CD4-positive, CD25-positive, alpha-beta regulatory T cell (primary cell): ENCODE results near the gene LRPAP1. TPM values are rescaled to one million over a fixed set of nuclear protein-coding genes. Genes with fewer than 3 reads are reported as not detected.

ENCODE experiments used
- ATAC-seq, 2 donors: fragments of 150-1000 bp; cut with Tn5 transposase; one replicate each; pipeline ENCODE4 v1.10.0; 2021; ENCODE audit warnings: low read depth in 2 of 2, moderate number of reproducible peaks in 2 of 2, moderate library complexity in 1 of 2
- DNase-seq, 3 donors: peaks; one replicate each; pipeline versions ENCODE4 v3.0.0 to v3.0.0-alpha.2; 2012 to 2022; ENCODE audit warnings: mixed read lengths in 1 of 3
- H3K27ac ChIP-seq: one replicate; pipeline ENCODE4 v1.7.0; 2013; ENCODE audit warnings: mild to moderate bottlenecking, low read length; ENCODE audit not compliant: insufficient read depth, poor library complexity, severe bottlenecking
- H3K27me3 ChIP-seq: one replicate; pipeline ENCODE4 v1.7.0; 2013; ENCODE audit warnings: low read length; ENCODE audit not compliant: control insufficient read depth, insufficient read depth
- H3K36me3 ChIP-seq: one replicate; pipeline ENCODE4 v1.7.0; 2013; ENCODE audit warnings: mild to moderate bottlenecking, low read length, moderate library complexity; ENCODE audit not compliant: control insufficient read depth, insufficient read depth
- H3K4me1 ChIP-seq: 2 replicates; pipeline ENCODE4 v1.7.0; 2013; ENCODE audit warnings: mild to moderate bottlenecking, low read length; ENCODE audit not compliant: insufficient read depth, control insufficient read depth, poor library complexity, severe bottlenecking
- H3K4me3 ChIP-seq: one replicate; pipeline ENCODE4 v1.7.0; 2013; ENCODE audit warnings: low read depth, mild to moderate bottlenecking, low read length, moderate library complexity
- H3K9me3 ChIP-seq, 2 experiments: 1 replicate in 1 of 2; 2 replicates in 1 of 2; pipeline ENCODE4 v1.7.0; 2013; ENCODE audit warnings: low read length in 2 of 2, mild to moderate bottlenecking in 1 of 2, moderate library complexity in 1 of 2; ENCODE audit not compliant: control insufficient read depth in 2 of 2
- H3K27ac Mint-ChIP-seq, 3 donors: one replicate each; pipeline ENCODE4 v1.8.0; 2020 to 2022; ENCODE audit warnings: mild to moderate bottlenecking in 3 of 3, mixed read lengths in 3 of 3, moderate library complexity in 2 of 3
- H3K27me3 Mint-ChIP-seq: one replicate; pipeline ENCODE4 v1.8.0; 2022; ENCODE audit warnings: mild to moderate bottlenecking, mixed read lengths
- H3K36me3 Mint-ChIP-seq: one replicate; pipeline ENCODE4 v1.8.0; 2020; ENCODE audit warnings: mixed read lengths
- H3K4me1 Mint-ChIP-seq, 4 donors: one replicate each; pipeline ENCODE4 v1.8.0; 2020 to 2022; ENCODE audit warnings: mixed read lengths in 4 of 4, mild to moderate bottlenecking in 1 of 4
- H3K4me3 Mint-ChIP-seq, 4 donors: one replicate each; pipeline ENCODE4 v1.8.0; 2020 to 2022; ENCODE audit warnings: mild to moderate bottlenecking in 4 of 4, mixed read lengths in 4 of 4, moderate library complexity in 3 of 4
- H3K9me3 Mint-ChIP-seq, 7 donors: one replicate each; pipeline ENCODE4 v1.8.0; 2020 to 2022; ENCODE audit warnings: mixed read lengths in 7 of 7, mild to moderate bottlenecking in 3 of 7, moderate library complexity in 2 of 7
- polyA plus RNA-seq, 4 donors: library from polyadenylated mRNA; unstranded; fragments of 300-500 nt; fragmentation: Illumina TruSeq; gene quantifications; one replicate each; pipeline ENCODE4 v1.2.3, GENCODE V29; 2021
- total RNA-seq: library from RNA; stranded (reverse); gene quantifications from one replicate; pipeline ENCODE4 v1.2.3, GENCODE V29; 2022

Gene LRPAP1
- total and polyA plus RNA-seq, 5 donors from 2014 or later, result 78.4 to 111 (median 99.2) TPM

- no peaks in the 10 kb centered on the region for H3K36me3 ChIP-seq
- Mint-ChIP-seq H3K27me3 (peaks cover 3% of the 10 kb centered on the region), H3K36me3 (no peaks in the 10 kb centered on the region), H3K4me3 (no peak overlapping the region), H3K27ac (no peak overlapping the region), H3K4me1 (no peaks in the 10 kb centered on the region), H3K9me3 (no peaks in the 10 kb centered on the region)
- H3K4me3 ChIP-seq, result no peak overlapping the region
- H3K27ac ChIP-seq, result no peak overlapping the region
- no peaks in the 10 kb centered on the region for H3K27me3 ChIP-seq
- H3K4me1 ChIP-seq, result no peaks in the 10 kb centered on the region
- ATAC-seq (no peak), DNase-seq (no peak)
- H3K9me3 ChIP-seq, result no peaks in the 10 kb centered on the region
Observed at GRCh38 chr4:3470244-3471097, 61.8 kb downstream of the LRPAP1 start.

DNA sequence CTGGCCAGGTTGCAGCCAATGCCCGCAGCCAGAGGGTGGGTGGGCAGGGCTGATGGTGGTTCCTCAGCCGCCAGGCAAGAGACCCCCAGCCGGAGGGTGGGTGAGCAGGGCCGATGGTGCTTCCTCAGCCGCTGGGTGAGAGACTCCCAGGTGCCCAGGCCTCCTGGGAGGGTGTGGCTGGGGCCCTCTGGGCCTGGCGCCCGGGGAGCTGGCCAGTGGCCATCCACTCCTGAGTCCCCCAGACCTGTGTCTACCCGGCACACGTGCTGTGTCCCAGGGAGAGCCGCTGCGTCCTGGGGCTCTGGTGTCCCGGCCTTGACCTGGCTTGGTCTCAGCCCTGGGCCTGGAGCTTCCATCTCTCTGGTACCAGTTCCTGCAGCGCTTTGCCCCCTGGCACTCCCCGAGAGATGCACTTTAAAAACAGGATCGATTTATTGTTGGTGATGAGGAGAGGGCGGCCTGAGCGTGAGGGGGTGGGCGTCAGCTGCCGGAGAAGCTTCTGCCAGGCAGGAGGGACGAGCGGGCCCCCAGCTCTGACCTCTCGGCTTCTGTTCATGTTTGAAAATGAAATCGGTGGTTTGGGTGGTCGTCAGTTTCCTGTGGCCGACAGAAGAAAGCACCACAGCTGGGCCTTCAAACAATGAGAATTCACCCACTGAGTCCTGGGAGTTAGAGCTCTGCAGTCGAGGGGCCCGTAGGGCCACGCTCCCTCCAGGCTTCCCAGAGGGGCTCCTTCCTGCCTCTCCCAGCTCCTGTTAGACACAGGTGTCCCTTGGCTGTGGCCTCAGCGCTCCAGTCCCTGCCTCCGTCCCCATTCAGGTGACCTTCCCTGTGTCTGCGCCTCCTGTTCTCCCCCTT is 62.6 kb downstream of the LRPAP1 start:
- Histone ChIP-seq H3K36me3 (no peaks in the 10 kb centered on the region), H3K4me3 (no peak overlapping the region), H3K27ac (no peak overlapping the region), H3K4me1 (no peaks in the 10 kb centered on the region), H3K9me3 (no peaks in the 10 kb centered on the region), H3K27me3 (no peaks in the 10 kb centered on the region)
- ATAC-seq (no peak), DNase-seq (no peak)
- Mint-ChIP-seq H3K36me3 (no peaks in the 10 kb centered on the region), H3K9me3 (no peaks in the 10 kb centered on the region), H3K27ac (no peak overlapping the region), H3K4me3 (no peak overlapping the region), H3K4me1 (no peaks in the 10 kb centered on the region), H3K27me3 (peaks cover 8% of the 10 kb centered on the region)

- ATAC-seq (no peak), DNase-seq (no peak)
- no peaks in the 10 kb centered on the region for H3K4me1 ChIP-seq
- Mint-ChIP-seq H3K36me3 (no peaks in the 10 kb centered on the region), H3K4me3 (no peak overlapping the region), H3K27ac (no peak overlapping the region), H3K27me3 (peaks cover 11% of the 10 kb centered on the region), H3K9me3 (no peaks in the 10 kb centered on the region), H3K4me1 (no peaks in the 10 kb centered on the region)
- H3K27me3 ChIP-seq, result no peaks in the 10 kb centered on the region
- H3K27ac ChIP-seq, result no peak overlapping the region
- H3K36me3 ChIP-seq, result no peaks in the 10 kb centered on the region
- no peaks in the 10 kb centered on the region for H3K9me3 ChIP-seq
- H3K4me3 ChIP-seq, result no peak overlapping the region
Observed at GRCh38 chr4:3468804-3469203, 63.4 kb downstream of the LRPAP1 start.

DNA sequence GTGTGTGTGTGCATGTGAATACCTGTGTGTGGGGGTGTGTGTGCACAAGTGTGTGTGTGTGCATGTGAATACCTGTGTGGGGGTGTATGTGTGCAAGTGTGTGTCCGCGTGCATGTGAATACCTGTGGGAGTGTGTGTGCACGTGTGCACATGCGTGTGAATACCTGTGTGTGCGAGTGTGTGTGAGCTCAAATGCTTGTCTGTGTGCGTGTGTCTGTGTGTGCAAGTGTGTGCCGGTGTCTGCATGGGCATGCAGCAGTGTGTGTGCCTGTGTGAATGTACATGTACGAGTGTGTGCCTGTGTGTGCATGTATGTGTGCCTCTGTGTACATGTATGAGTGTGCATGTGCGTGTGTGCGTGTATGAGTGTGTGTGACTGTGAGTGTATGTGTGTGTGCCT is 64.1 kb downstream of the LRPAP1 start:
- no peak overlapping the region for H3K27ac Mint-ChIP-seq
- DNase-seq, result no peak
- H3K36me3 Mint-ChIP-seq, result no peaks in the 10 kb centered on the region
- H3K27me3 Mint-ChIP-seq, result peaks cover 11% of the 10 kb centered on the region
- H3K27ac ChIP-seq, result no peak overlapping the region
- no peaks in the 10 kb centered on the region for H3K36me3 ChIP-seq
- H3K4me3 Mint-ChIP-seq, result no peak overlapping the region
- H3K4me1 Mint-ChIP-seq, result no peaks in the 10 kb centered on the region
- H3K9me3 Mint-ChIP-seq, result no peaks in the 10 kb centered on the region
- H3K4me3 ChIP-seq, result no peak overlapping the region
- H3K27me3 ChIP-seq, result no peaks in the 10 kb centered on the region
- H3K4me1 ChIP-seq, result no peaks in the 10 kb centered on the region
- H3K9me3 ChIP-seq, result no peaks in the 10 kb centered on the region
- ATAC-seq, result no peak

GRCh38 chr4:3467601-3468031 is 64.6 kb downstream of the LRPAP1 start:
- Mint-ChIP-seq H3K36me3 (no peaks in the 10 kb centered on the region), H3K27ac (no peak overlapping the region)
- H3K36me3 ChIP-seq, result no peaks in the 10 kb centered on the region

DNA sequence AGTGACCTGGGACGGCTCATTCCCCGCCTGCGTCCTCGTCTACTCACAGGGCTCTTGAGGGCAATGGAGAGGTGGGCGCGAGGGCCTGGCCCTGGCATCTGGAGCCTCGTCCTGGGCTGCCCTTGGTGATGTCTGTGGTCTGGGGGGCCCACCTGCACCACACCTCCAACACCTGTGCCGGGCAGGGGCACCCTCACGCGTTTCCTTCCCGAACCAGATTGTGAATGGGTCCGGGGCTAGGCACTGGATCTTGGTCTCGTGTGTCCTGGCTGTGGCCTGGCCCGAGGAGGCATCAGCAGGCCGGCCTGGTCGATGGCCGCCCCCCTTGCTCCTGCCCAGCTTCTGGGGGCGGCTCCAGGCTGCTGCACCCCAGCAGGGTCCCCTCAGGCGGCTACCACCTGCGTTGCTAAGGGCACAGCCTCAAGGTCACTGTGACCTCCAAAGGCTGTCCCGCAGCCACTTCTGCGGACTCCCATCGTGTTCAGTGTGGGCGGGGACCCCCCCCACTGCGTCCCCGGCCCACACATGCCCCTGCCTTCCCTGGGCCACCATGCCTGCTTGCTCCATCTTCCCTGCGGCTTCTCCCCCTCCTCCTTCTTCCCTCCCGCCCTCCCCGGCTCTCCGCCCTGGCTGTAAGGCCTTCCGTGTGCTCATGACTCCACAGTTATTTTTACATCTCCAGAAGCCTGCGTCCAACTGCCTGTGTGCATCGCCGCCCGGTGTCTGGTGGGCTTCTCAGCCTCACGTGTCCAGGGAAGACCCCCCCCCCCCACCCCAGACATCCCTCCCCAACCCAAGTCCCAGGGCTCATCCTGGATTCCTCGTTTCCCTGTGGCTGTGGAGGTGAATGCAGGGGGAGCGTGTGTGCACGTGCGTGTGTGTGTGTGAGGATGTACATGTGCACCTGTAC is 65.3 kb downstream of the LRPAP1 start:
- Mint-ChIP-seq H3K4me1 (peaks cover 0 to 2% (median 0%) of the 10 kb centered on the region in 4 donors), H3K9me3 (no peaks in the 10 kb centered on the region), H3K27me3 (peaks cover 20% of the 10 kb centered on the region), H3K27ac (no peak overlapping the region), H3K36me3 (no peaks in the 10 kb centered on the region), H3K4me3 (no peak overlapping the region)
- Histone ChIP-seq H3K27ac (no peak overlapping the region), H3K4me3 (no peak overlapping the region), H3K4me1 (no peaks in the 10 kb centered on the region), H3K36me3 (no peaks in the 10 kb centered on the region), H3K27me3 (no peaks in the 10 kb centered on the region), H3K9me3 (no peaks in the 10 kb centered on the region)
- ATAC-seq, result no peak
- DNase-seq, result no peak

More at GRCh38 chr4:3467601-3468031, 64.6 kb downstream of the LRPAP1 start:
- peaks cover 13% of the 10 kb centered on the region for H3K27me3 Mint-ChIP-seq
- no peak overlapping the region for H3K4me3 Mint-ChIP-seq
- H3K4me1 Mint-ChIP-seq, result peaks cover 0 to 2% (median 0%) of the 10 kb centered on the region in 4 donors
- Histone ChIP-seq H3K27me3 (no peaks in the 10 kb centered on the region), H3K27ac (no peak overlapping the region), H3K9me3 (no peaks in the 10 kb centered on the region), H3K4me1 (no peaks in the 10 kb centered on the region), H3K4me3 (no peak overlapping the region)
- DNase-seq, result no peak
- H3K9me3 Mint-ChIP-seq, result no peaks in the 10 kb centered on the region
- no peak for ATAC-seq
